ENCODE measurements around the gene FCER2.
A peak's percentile ranks its signal among the peaks of the same experiment; 100 is the strongest.

Gene FCER2

DNA sequence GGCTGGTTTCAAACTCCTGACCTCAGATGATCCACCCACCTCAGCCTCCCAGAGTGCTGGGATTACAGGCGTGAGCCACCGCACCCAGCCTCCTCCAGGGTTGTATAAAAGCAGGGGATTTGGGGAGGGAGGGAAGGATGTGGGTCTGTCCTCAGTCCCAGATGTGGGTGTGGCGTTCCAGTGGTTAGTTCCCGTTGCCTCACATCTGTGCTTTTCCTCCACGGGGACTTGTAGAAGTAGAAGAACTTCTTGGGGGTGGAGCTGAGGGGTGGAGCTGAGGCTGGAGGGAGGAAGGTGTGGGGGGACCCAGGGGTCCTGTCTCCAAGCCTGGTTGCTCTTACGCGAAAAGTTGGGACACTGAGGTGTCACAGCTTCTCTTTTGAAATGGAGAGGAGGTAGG is 25.6 kb downstream of the FCER2 start:
- no peaks in the 10 kb centered on the region for H3F3A ChIP-seq (ENCODE audit: insufficient read depth)
- H3K79me2 ChIP-seq (ENCODE audit: insufficient read depth, low read length): 0 out of 2 replicates have a peak, but pooled peaks cover 6% of the 10 kb centered on the region
- no peaks in the 10 kb centered on the region for H3K9me3 ChIP-seq (ENCODE audit: insufficient read depth, low read length)
- H3K9me2 ChIP-seq (replicated peaks; ENCODE audit: insufficient read depth, low read length): no peaks in the 10 kb centered on the region
- TF ChIP-seq EZH2phosphoT487 (conservative IDR thresholded peaks at IDR 0.05; ENCODE audit: low read length): no peak
- TF ChIP-seq, protein P1, sequence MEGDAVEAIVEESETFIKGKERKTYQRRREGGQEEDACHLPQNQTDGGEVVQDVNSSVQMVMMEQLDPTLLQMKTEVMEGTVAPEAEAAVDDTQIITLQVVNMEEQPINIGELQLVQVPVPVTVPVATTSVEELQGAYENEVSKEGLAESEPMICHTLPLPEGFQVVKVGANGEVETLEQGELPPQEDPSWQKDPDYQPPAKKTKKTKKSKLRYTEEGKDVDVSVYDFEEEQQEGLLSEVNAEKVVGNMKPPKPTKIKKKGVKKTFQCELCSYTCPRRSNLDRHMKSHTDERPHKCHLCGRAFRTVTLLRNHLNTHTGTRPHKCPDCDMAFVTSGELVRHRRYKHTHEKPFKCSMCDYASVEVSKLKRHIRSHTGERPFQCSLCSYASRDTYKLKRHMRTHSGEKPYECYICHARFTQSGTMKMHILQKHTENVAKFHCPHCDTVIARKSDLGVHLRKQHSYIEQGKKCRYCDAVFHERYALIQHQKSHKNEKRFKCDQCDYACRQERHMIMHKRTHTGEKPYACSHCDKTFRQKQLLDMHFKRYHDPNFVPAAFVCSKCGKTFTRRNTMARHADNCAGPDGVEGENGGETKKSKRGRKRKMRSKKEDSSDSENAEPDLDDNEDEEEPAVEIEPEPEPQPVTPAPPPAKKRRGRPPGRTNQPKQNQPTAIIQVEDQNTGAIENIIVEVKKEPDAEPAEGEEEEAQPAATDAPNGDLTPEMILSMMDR (IDR thresholded peaks at IDR 0.05; ENCODE audit: insufficient read depth, low read length, poor library complexity, severe bottlenecking): no peak
- H3K27ac ChIP-seq (ENCODE audit: low read depth, low read length): no peak overlapping the region
- no peak overlapping the region for H2AFZ ChIP-seq (ENCODE audit: low read depth, low read length, severe bottlenecking)
- no peaks in the 10 kb centered on the region for H3K27me3 ChIP-seq (ENCODE audit: low read length)
- no peak overlapping the region for H3K4me2 ChIP-seq (ENCODE audit: low read depth, low read length, poor library complexity, severe bottlenecking)
- H4K20me1 ChIP-seq (ENCODE audit: low read depth, low read length): no peaks in the 10 kb centered on the region
- H3K4me3 ChIP-seq (ENCODE audit: insufficient read depth, low read length, poor library complexity, severe bottlenecking): no peak overlapping the region
- no peak overlapping the region for H3K9ac ChIP-seq (ENCODE audit: low read length)
- H3K36me3 ChIP-seq (ENCODE audit: low read length): no peaks in the 10 kb centered on the region

DNA sequence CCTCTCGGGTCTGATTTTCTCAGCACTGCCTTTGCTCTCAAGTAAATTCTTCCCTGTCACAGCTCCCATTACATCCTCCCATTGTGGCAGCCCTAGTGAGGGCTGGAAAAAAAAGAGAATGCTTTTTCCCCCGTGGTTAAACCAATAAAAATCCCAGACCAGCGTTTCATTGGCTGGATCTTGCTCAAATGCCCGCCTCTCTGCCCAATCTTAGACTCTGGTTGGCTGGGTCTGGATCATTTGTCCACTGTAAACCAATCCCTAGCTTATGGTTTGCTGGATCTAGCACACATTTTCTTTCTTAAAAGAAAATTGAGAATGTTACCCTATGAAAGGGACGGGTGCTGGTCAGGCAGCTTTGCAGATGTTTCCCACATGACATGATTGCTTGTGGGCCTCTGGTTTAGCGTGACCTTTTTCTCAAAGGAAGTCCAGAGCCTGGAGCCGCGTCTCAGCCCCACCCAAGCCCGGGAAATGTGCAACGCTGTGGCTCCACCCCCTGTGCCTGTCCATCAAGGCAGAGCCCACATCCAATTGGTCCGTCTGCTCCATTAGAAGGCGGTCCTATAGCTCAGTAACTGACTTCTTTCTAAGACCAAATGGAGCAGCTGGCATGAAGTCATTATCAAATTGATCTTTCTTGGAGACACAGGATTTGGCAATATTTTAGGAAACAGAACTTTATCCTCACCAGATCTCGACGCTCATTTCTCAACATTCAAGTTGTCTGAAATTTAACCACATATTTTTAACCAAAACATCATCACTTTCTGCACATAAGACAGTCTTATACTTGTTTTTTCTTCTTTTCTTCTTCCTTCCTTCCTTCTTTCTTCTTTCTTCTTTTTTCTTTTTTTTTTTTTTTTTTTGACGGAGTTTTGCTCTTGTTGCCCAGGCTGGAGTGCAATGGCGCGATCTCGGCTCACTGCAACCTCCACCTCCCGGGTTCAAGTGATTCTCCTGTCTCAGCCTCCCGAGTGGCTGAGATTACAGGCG is 27.6 kb downstream of the FCER2 start:
- Histone ChIP-seq H3K9me3 (ENCODE audit: insufficient read depth, low read length) (no peaks in the 10 kb centered on the region), H3K79me2 (ENCODE audit: insufficient read depth, low read length) (no peaks in the 10 kb centered on the region), H2AFZ (ENCODE audit: low read depth, low read length, severe bottlenecking) (peak overlapping the region; percentile 85), H4K20me1 (ENCODE audit: low read depth, low read length) (no peaks in the 10 kb centered on the region), H3F3A (ENCODE audit: insufficient read depth) (no peaks in the 10 kb centered on the region), H3K4me3 (ENCODE audit: insufficient read depth, low read length, poor library complexity, severe bottlenecking) (peak overlapping the region; percentile 37), H3K4me2 (ENCODE audit: low read depth, low read length, poor library complexity, severe bottlenecking) (peak overlapping the region; percentile 48), H3K27ac (ENCODE audit: low read depth, low read length) (no peak overlapping the region), H3K9ac (ENCODE audit: low read length) (peak overlapping the region; percentile 28; the same call in 1 of the 2 replicates), H3K36me3 (ENCODE audit: low read length) (no peaks in the 10 kb centered on the region), H3K27me3 (ENCODE audit: low read length) (no peaks in the 10 kb centered on the region), H3K9me2 (replicated peaks; ENCODE audit: insufficient read depth, low read length) (no peaks in the 10 kb centered on the region)
- TF ChIP-seq, protein P1 (IDR thresholded peaks at IDR 0.05; ENCODE audit: insufficient read depth, low read length, poor library complexity, severe bottlenecking): no peak
- TF ChIP-seq EZH2phosphoT487 (conservative IDR thresholded peaks at IDR 0.05; ENCODE audit: low read length): no peak

DNA sequence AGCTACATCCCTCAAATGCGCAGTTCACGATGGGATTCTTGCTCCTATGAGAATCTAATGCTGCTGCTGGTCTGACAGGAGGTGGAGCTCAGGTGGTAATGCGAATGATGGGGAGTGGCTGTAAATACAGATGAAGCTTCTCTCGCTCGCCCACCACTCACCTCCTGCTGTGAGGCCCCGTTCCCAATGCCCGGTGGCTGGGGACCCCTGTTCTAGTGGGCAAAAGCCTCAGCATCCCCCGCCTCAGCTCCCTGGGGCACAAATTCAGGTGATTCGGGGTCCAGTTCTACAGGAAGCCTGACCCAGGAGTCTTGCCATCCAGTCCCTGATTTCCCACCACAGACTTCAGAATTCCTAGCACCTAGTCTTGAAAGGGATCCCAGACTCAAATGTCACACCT is 29.4 kb downstream of the FCER2 start:
- H3K27ac ChIP-seq (ENCODE audit: low read depth, low read length): no peak overlapping the region
- no peaks in the 10 kb centered on the region for H4K20me1 ChIP-seq (ENCODE audit: low read depth, low read length)
- H3K9ac ChIP-seq (ENCODE audit: low read length): no peak overlapping the region
- H2AFZ ChIP-seq (ENCODE audit: low read depth, low read length, severe bottlenecking): no peak overlapping the region
- no peak overlapping the region for H3K4me3 ChIP-seq (ENCODE audit: insufficient read depth, low read length, poor library complexity, severe bottlenecking)
- H3K36me3 ChIP-seq (ENCODE audit: low read length): no peaks in the 10 kb centered on the region
- H3K79me2 ChIP-seq (ENCODE audit: insufficient read depth, low read length): no peaks in the 10 kb centered on the region
- no peaks in the 10 kb centered on the region for H3K9me3 ChIP-seq (ENCODE audit: insufficient read depth, low read length)
- no peaks in the 10 kb centered on the region for H3K27me3 ChIP-seq (ENCODE audit: low read length)
- TF ChIP-seq, protein P1 (IDR thresholded peaks at IDR 0.05; ENCODE audit: insufficient read depth, low read length, poor library complexity, severe bottlenecking): no peak
- no peak for TF ChIP-seq EZH2phosphoT487 (conservative IDR thresholded peaks at IDR 0.05; ENCODE audit: low read length)
- H3K9me2 ChIP-seq (replicated peaks; ENCODE audit: insufficient read depth, low read length): no peaks in the 10 kb centered on the region
- H3F3A ChIP-seq (ENCODE audit: insufficient read depth): no peaks in the 10 kb centered on the region
- H3K4me2 ChIP-seq (ENCODE audit: low read depth, low read length, poor library complexity, severe bottlenecking): no peak overlapping the region

Data from SU-DHL-6 (cell line).